Hindlimb muscle (tissue), 1 donor: ENCODE measurements around the gene CDA. TPM values are rescaled to one million over a fixed set of nuclear protein-coding genes. Genes with fewer than 3 reads are reported as not detected.
"Not testable (repeated sequence)": the region's sequence is repeated elsewhere in the genome, so short reads cannot be mapped to it uniquely, and the experiment has no call there.

Experiments used
- DNase-seq: peaks from one replicate; pipeline ENCODE4 v3.0.0-alpha.2; 2013
- polyA plus RNA-seq: library from polyadenylated mRNA; unstranded; fragments of 120-200 nt; gene quantifications from one replicate; pipeline ENCODE4 v1.2.1, GENCODE V29; 2013; ENCODE audit not compliant: insufficient read length

Gene CDA
- polyA plus RNA-seq, 1 donor = 0.52 TPM

DNA sequence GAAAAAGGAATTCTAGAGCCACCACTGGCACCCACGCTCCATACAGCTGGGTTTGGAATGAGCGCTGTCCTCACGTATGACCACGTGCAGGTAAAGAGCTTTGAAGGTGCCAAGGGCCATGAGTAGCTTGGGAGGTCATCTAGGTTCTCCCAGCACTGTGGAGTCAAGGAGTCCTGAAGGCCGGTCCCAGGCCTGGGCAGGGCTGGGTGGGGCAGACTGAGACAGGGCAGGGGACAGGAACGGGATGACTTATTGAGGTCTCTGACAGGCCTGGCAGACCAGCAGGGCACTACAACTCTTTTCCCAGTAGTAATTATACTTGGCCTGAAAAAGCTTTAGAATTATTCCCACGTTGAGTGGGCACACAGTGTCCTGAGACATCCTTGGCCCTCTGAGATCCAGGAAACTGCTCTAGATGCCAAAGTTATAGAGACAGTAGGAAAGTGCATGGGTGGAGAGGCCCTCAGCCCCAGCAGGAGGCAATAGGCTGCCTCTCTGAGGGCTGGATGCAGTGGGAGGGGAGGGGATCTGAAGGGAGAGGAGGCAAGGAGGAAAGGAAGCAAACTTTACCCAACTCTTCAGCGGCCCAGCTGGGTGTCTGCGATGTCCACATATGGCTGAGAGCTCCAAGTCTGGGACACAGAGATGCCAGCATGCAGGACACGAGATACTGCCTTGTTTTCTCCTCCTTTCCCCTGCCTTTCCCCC lies 1.8 kb upstream of the CDA start:
- DNase-seq = no peak

DNA sequence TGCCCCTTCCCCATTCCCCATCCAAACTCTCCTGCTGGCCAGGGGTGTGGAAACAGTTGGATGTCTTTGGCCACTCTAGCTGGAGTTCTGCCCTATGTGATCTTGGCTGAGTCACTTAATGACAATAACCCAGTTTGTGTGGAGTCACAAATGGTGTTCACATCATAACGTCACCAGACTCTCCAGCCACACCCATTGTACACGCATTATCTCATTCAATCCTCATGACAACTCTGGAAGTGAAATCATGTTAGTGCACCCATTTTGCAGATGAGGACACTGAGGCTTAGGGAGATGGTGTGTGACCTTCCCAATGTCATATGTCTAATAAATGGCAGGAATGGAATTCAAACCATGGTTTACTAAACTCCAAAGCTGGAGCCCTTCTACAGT lies 1.2 kb upstream of the CDA start:
- peak; percentile 30 for DNase-seq

DNA sequence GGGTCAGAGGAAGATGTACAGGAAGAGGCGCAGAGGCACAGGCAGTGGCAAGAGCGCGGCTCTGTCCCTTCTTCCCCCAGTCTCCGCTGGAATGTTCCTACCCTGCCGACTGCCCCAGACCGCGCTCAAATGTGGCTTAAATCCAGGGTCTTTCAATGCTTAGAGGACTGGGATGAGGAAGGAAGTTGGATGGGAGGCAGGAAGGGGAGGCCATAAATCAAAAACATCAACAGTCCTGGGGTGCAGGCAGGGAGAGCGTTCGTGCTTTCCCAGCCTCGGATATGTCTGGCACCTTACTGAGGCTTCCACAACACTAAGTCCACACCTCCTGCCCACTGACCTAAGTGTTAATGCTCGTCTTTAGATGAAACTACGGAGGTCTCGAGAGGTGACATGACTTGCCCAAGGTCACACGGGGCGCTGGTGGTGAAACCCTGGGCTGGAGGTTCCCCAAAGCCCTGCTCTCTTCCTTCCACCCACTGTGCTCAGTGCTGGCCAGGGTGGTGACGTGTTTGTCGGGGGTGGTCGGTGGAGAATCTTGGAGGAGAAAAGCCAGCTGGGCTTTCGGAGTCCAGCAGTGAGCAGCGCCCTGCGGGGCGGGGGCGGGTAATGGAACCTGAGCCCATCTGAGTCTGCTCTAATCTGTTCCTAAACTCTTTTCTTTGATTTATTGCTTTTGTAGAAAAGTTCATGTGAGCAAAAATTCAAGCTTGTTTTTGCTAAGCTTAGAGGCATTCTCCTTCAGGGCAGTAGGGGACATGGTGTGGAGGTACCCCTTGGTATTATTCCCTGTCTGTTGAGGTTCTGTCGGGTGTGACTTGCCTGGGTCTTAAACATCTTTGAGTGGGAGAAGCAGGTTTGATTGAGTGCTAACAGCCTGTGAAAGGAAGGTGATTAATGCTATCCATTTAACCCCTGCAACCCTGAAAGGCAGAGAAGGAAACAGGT lies 708 bp downstream of the CDA start:
- DNase-seq = peak; percentile 47

DNA sequence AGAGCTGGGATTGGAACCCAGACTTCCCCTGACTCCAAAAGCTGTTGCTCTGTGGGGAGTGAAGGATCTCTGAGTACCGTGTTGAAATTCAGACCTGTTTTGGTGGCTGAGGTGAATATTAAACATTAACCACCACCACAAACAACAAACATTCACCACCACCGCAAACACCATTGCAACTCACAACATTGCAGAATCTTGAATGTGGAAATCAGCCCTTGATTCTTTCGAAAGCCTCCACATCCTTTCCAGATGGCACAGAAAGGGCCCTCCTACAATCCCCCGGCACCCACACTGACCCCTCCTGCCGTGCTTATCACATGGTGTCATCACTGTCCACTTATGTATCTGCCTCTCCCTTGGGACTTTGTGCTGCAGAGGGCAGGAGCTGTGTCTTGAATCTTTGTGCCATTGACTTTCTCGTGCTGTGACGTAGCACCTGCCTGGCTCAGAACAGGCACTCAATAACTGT lies 1.4 kb downstream of the CDA start:
- DNase-seq = no peak

DNA sequence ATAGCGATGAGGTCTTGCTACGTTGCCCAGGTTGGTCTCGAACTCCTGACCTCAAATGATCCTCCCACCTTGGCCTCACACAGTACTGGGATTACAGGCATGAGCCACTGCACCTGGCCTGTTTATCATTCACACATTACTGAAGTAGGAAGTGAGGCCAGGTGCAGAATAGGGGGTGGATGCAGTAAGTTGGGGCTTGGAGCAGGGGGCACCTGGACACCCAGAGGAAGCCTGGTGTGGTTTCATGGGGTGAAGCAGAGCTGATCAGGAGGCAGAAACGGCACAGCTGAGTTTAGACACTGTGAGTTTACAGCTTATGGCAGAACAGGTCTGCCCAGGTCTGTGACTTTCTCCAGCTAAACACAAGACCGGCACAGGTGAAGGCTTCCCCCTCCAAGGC lies 4.9 kb downstream of the CDA start:
- DNase-seq = no peak

DNA sequence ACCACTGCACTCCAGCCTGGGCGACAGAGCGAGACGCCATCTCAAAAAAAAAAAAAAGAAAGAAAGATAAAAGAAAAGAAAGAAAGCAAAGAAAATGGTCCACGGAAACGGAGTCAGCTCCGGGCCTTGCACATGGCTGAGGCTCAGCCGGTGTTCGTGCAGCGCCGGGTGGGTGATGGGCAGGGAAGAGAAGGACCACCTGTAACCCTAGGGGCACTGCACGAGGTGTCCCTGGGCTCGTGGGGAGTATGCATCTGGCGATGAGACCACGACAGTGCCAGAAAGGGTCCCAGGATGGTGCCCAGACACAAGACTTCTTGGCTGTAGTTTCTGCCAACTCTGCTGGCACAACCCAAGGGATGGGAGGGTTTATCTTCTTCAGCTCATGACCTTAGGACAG lies 5.8 kb downstream of the CDA start:
- DNase-seq = no peak

DNA sequence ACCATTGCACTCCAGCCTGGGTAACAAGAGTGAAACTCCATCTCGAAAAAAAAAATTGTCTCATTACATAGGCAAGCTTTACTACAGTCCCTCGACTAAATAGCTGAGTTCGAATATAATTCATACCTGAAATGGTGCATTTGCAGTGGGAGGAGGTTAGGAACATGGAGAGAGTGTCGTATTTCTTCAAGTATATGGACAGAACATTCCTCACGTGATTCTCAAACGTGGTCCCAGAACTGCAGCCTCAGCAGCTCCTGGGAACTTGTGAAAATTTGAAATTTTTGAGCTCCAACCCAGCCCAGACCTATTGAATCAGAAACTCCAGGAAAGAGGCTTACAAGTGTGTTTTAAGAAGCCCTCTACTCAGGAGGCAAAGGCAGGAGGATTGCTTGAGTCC lies 7.2 kb downstream of the CDA start:
- no peak for DNase-seq

DNA sequence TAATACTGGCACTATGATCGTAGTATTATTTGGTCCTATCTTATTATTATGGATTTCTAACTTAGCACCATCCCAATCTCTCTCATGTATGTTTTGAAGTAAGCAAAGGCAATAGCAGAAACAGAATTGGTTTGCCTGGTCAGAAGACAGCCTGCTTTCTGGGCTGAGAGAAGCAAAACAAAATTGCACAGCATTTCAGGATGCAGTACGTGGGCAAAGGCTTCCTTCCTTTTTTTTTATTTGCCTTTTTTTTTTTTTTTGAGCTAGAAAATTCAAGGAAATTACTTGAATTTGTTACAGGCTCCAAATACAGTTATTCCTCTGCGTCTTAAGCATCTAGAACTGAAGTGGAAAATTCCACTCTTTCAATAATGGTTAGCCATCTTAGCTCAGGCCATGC lies 8.8 kb downstream of the CDA start:
- DNase-seq = no peak

DNA sequence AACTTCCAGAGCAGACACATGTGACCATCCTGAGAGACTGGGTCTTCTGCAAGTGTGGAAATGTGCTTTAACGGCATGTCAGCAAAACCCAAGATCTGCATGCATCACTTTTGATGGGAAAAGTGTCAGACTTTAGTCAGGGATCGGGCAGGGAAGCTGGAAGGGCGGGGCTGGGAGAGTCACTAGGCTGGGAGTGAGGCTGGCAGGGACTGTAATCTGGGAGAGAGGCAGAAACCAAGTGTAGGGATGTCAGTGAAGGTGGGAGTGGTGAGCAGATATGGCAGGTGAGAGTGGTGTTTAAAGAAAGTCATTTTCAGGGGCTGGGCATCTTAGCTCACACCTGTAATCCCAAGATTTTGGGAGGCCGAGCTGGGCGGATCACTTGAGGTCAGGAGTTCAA lies 11.3 kb downstream of the CDA start:
- no peak for DNase-seq

DNA sequence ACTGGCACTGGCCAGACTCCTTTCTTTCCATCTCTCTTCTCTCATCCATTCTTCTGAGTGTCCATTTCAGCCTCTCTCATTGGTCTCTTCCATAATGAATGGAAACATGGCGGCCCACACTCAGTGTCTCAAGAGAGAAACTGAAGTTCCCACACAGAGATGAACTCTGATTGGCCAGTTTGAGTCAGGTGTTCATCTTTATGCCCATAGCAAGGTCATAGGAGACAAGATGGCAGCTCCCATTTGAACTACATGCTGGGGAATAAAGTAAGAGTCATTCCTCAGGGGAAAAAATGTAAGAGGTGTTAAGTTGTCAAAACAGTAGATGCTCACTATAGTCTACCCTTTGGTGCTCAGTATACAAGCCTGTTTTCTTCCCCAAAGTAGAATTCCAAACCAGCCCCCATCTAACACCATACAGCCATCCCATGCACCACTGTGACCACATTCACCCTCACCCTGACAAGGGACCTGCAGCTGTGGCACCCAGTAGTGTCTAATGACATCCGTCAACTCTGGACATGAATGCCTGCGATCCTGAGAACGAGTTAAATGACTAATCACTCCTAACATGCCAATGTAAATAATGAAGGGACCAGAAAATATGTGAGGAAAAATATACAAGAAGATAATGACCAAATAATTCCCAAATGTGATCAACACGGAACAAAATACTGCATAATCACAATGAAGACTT lies 12.4 kb downstream of the CDA start:
- DNase-seq = no peak

DNA sequence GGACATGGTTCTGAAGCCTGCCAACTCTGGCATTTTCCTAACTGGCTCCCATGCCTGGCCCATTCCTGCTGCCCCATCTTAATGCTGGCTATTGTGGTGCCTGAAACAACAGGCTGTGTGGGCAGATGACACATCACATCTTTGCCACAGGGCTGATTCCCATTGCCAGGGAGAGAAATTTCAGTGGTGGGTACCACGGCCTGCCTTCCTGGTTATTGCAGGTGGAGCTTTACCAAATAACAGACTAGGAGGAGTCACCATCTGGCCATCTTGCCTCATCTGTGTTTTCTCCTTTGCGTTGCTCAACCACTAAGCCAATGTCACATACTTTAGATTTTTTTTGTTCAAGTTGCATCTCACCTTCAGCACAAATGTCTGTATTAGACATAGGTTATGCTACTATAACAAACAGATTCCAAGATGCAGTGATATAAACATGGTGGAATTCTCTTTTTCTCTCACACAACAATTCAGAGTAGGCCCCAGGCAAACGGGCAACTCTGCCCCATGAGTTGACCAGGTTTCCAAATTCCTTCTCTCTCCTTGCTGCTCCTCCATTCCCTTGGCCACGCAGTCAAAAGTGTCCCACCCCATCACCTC lies 14.1 kb downstream of the CDA start:
- no peak for DNase-seq

DNA sequence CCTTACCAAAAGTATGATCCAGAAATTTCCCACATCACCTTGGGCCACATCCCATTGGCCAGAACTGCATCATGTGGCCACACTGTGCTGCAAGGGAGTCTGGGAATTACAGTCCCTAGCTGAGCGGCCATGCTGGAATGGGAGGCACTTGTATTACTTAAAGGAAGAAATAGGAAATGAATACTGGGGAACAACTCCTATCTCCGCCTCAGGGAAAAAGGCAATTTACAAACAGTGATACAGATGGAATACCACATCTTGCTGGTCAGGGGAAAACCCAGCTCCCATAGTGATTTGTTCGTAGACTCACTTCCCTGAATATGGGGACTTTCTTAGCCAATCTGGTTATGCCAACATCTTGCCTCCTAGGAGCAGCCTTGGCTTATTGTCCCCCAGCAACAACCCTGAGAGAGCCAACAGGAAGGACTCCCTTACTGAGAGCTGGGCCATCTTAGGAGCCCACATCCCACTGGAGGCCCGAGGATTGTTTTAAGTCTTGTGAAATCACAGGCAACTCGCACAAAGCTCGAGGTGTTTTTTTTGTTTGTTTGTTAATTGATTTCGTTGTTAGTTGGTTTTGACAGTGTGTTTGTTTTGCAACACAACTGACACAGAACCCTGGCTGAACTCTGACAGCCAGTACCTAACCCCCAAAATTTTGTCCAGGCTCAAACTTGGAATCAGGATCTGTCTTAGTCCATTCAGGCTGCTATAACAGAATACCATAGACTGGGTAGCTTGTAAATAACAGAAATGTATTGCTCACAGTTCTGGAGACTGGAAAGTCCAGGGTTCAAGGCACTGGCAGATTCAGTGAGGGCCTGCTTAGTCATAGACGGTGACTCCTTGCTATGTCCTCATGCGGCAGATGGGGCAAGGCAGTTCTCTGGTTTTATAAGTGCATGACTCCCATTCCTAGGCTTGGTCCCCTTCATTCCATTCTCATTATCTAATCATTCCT lies 14.9 kb downstream of the CDA start:
- no peak for DNase-seq

DNA sequence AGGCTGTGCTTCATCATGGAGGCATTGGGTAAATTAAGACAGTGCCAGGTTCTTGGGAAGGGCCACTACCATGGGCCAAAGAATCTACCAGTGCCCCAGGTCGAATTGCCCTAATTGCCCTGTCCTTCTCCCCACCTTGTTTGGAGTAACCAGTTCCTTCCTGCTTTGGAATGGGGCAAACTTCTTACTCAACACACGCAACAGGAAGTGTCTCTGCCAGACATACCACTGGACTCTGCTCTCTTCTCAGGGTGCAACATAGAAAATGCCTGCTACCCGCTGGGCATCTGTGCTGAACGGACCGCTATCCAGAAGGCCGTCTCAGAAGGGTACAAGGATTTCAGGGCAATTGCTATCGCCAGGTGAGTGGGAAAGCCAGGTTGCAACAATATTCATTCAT lies 15.8 kb downstream of the CDA start:
- no peak for DNase-seq

DNA sequence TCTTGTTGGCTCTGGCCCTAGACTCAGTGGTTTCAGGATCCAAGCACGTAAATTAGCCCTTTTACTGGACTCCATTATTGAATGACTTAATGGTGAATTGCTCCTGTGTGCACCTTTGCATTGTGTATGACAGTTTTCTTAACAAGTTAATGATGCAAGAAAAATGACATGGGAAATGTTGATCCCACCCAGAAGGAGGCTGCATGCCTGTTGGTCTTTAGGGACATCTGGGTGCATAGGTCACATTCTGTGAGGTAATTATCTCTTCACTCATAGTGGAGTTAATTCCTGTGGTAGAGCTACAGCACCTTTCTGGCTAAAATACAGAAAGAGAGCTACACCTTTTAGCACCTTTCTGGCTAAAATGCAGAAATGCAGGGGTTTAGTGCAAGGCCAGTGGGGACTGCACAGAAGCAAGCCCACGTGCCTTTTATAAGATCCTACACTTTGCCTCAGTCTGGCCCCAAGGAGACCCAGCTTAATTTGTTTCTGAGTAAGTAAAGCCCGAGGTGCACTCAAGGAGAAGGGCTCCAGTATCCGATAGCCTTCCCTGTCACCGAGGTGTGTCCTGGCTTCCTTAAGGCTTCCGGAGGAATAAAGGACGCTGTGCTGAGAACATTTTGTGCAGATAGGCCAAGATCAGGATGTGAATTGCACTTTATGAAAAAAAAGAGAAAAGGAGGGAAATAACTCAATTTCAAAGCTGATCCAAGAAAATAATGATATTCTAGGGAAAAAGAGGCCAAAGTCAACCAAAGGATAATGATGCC lies 18.1 kb downstream of the CDA start:
- not testable (repeated sequence) for DNase-seq

DNA sequence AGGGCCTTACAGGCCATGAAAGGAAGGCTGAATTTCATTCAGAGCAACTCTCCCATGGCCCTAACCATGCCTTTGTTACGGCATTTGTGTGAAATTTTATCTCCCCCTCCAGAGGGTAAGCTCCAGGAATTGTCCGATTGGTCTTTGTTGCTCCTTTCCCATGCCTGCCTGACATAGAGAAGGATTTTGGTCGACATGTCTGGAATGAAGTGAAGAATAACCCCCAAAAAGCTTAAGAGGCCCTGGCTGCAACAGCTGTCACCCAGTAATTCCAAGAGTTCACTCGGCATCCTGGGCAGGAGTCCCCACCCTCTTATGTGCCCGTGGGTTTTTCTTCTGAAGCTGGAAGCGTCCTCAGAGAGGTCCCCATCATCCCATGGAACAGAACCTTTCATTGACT lies 20.6 kb downstream of the CDA start:
- no peak for DNase-seq

DNA sequence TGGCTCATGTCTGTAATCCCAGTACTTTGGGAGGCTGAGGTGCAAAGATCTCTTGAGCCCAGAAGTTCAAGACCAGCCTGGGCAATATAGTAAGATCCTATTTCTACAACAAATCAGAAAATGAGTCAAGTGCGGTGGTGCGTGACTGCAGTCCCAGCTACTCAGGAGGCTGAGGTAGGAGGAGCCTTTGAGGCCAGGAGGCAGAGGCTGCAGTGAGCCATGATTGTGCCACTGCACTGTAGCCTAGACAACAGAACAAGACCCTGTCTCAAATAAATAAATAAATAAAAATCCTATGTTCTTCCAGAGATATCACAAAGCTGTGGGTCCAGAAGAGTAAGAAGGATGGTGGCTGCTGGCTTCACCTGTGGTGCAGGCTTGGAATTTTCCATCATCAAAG lies 22.1 kb downstream of the CDA start:
- no peak for DNase-seq

DNA sequence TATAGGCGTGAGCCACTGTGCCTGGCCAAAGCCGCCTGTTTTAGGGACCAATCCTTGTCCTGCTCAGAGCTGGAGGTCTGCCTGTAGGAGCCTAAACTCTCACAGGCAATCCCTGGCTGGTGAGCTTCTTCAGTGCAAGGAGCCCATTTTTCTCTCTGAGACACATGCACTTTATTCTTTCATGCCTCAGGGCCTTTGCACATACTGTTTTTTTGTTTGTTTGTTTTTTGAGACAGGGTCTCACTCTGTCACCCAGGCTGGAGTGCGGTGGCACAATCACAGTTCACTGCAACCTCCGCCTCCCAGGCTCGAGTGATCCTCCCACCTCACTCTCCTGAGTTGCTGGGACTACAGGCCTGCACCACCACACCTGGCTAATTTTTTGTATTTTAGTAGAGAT lies 22.8 kb downstream of the CDA start:
- no peak for DNase-seq

DNA sequence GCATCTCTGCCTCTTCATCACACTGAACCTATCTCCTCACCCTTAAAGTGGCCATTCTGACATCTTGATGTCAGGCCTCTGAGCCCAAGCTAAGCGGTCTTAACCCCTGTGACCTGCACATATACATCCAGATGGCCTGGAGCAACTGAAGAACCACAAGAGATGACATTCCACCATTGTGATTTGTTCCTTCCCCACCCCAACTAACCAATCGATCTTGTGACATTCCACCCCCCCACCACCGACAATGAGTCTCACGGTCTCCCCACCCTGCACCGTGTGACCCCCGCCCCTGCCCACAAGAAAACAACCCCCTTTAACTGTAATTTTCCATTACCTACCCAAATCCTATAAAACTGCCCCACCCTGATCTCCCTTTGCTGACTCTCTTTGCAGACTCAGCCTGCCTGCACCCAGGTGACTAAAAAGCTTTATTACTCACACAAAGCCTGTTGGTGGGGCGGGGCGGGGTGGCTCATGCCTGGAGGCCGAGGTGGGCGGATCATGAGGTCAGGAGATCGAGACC lies 23.4 kb downstream of the CDA start:
- DNase-seq = no peak

DNA sequence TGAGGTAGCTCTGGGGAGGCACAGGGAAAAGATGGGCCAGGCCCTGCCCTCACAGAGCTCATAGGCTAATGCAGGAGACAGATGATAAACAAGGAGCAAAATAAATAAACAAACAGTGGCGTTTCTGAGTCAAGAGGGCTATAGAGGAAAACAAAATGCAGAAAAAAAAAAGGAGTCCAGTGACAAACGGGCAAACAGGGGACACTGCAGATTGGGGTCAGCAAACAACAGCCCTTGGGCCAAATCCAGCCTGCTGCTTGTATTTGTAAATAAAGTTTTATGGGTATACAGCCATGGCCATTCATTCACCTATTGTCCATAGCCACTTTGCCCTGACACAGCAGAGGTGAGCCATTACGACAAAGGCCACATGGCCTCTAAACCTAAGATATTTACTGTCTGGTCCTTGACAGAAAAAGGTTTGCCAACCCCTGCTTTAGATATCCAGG lies 25.3 kb downstream of the CDA start:
- no peak for DNase-seq
